ENCODE data around the gene XRCC1. TPM values are rescaled to one million over a fixed set of nuclear protein-coding genes. Genes with fewer than 3 reads are reported as not detected.

XRCC1 gene
- total and polyA plus RNA-seq, 2 of the 8 experiments (the other 6 are each of a cell fraction or from before 2014, with no cell fraction given), result 42.5 to 44.4 TPM

GRCh38 chr19:43501661-43502418 is 73.5 kb downstream of the XRCC1 start (continued):
- peak; percentile 64 for TF ChIP-seq E2F6 (IDR thresholded peaks at IDR 0.05)
- TF ChIP-seq SIX5 (IDR thresholded peaks at IDR 0.05; ENCODE audit: low read depth, low read length), result no peak
- peak in 1 of 2 experiments; percentile 10; a peak in 1 of 3 replicates for TF ChIP-seq POLR2A (IDR thresholded peaks at IDR 0.05; ENCODE audit: control extremely low read depth in 1 of 2, low read depth in 2 of 2, low read length in 2 of 2)
- no peak for TF ChIP-seq CBX5 (IDR thresholded peaks at IDR 0.05; ENCODE audit: low read depth, low read length)
- TF ChIP-seq CHD2 (IDR thresholded peaks at IDR 0.05; ENCODE audit: low read length), result no peak
- peak; percentile 69; the same call in 1 of the 2 replicates for TF ChIP-seq YY1 (IDR thresholded peaks at IDR 0.05; ENCODE audit: low read depth, low read length)
- TF ChIP-seq RFX5 (IDR thresholded peaks at IDR 0.05; ENCODE audit: borderline replicate concordance, low read depth, low read length), result no peak
- TF ChIP-seq, protein P1, sequence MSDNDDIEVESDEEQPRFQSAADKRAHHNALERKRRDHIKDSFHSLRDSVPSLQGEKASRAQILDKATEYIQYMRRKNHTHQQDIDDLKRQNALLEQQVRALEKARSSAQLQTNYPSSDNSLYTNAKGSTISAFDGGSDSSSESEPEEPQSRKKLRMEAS (IDR thresholded peaks at IDR 0.05), result peak; percentile 39
- peak; percentile 1; the same call in 1 of the 2 replicates for TF ChIP-seq TBP (IDR thresholded peaks at IDR 0.05; ENCODE audit: low read depth, low read length)
- peak; percentile 36; the same call in 1 of the 2 replicates for TF ChIP-seq POLR2AphosphoS5 (IDR thresholded peaks at IDR 0.05; ENCODE audit: low read depth, low read length)
- TF ChIP-seq TAF7 (optimal IDR thresholded peaks at IDR 0.05; ENCODE audit: borderline replicate concordance, low read depth, low read length), result no peak
- TF ChIP-seq TEAD4 (IDR thresholded peaks at IDR 0.05; ENCODE audit: low read depth, low read length), result no peak
